ENCODE measurements around the gene RBFOX2. TPM values are rescaled to one million over a fixed set of nuclear protein-coding genes. Genes with fewer than 3 reads are reported as not detected.
"Not testable (repeated sequence)": the region's sequence is repeated elsewhere in the genome, so short reads cannot be mapped to it uniquely, and the experiment has no call there.

The RBFOX2 gene
- polyA plus RNA-seq, 1 of the 3 experiments (the other 2 are of a cell fraction): 115 TPM

DNA sequence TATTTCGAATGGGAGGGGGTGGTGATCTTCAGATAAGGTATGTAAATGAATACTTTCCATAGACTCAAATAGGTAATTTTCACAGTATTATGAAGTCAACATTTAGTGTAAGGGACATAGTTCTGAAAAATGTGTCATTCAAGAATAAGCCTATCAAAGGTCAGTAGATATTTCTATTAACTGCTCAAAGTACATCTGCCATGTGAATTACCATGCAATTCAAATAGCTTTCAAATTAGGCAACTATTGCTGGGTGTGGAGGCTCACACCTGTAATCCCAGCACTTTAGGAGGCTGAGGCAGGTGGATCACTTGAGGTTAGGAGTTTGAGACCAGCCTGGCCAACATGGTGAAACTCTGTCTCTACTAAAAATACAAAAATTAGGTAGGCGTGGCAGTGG is 236.8 kb downstream of the RBFOX2 start:
- H3K4me1 ChIP-seq (ENCODE audit: control insufficient read depth in 1 of 2, insufficient read depth in 2 of 2, low read depth in 1 of 2, low read length in 1 of 2); POLR2A ChIA-PET; H3K27ac ChIP-seq (ENCODE audit: low read depth in 2 of 2, low read length in 1 of 2); H3K9me3 ChIP-seq; H3K27me3 ChIP-seq (ENCODE audit: insufficient read depth); DNase-seq; H3F3A ChIP-seq (replicated peaks; ENCODE audit: insufficient read depth); H3K4me3 ChIP-seq (ENCODE audit: low read depth in 2 of 2, low read length in 1 of 2); H3K9ac ChIP-seq; H2AFZ ChIP-seq (ENCODE audit: low read depth); H3K4me2 ChIP-seq; H3K9me2 ChIP-seq: not testable (repeated sequence)
- H3K79me2 ChIP-seq (ENCODE audit: insufficient read depth): peaks cover 98% of the 10 kb centered on the region
- H3K36me3 ChIP-seq (replicated peaks in 1 of 2; ENCODE audit: control insufficient read depth in 1 of 2, insufficient read depth in 2 of 2, low read length in 1 of 2): peaks cover 13 to 29% of the 10 kb centered on the region in 2 experiments
- 100% methylated on average over 2 of the region's 2 CpGs for WGBS (ENCODE audit: low lambda C conversion rate)
- CTCF ChIA-PET: interaction anchor here (1.6 kb wide), 1 partner anchor 51 kb away, joined by 4 read pairs; no protein-coding TSS in a partner anchor
- H4K20me1 ChIP-seq (ENCODE audit: insufficient read depth): peaks cover 75% of the 10 kb centered on the region

DNA sequence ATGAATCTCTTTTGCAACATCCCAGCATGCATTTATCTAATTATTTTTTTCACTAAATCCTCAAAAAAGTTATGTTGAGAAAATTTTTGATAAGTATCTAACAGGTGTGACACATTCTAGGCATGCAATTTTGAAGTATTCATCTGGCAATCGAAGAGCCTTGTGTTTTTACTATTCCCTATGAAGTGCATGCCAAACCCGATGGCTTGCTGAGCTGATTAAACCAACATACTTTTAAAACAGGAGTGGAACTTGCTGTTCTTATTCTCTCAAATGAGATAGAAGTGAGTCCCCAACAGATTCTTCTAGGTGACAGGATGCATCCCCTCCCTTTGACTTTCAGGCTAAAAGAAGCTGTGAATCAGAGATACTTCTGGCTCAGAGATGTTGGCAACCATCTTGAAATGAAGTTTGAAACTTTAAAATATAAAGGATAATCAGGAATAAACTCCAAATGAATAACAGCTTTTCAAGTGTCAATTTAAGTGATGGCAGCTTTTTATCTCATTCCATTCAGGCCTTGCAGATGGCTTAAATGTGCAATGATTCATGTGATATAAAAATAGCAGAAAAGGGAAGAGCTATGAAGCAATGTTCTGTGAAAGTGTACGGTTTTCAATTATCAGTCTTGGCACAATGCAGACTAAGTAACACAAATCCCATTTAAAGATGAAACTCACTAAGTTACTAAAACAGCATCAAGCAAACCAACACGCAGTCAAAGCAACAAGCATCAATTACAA is 243.3 kb downstream of the RBFOX2 start:
- ChIA-PET CTCF (interaction anchor here (0.6 to 1.1 kb wide), 2 partner anchors 30 to 136 kb away, joined by 3 read pairs; no protein-coding TSS in a partner anchor), POLR2A (no interaction called here)
- H3K27ac ChIP-seq (ENCODE audit: low read depth in 2 of 2, low read length in 1 of 2): peak overlapping the region; percentile 48 to 57
- peaks cover 20% of the 10 kb centered on the region for H3F3A ChIP-seq (replicated peaks; ENCODE audit: insufficient read depth)
- no peaks in the 10 kb centered on the region for H3K27me3 ChIP-seq (ENCODE audit: insufficient read depth)
- no peak overlapping the region for H3K9ac ChIP-seq
- H4K20me1 ChIP-seq (ENCODE audit: insufficient read depth): peaks cover 88% of the 10 kb centered on the region
- peaks cover 26 to 29% of the 10 kb centered on the region in 2 experiments for H3K36me3 ChIP-seq (replicated peaks in 1 of 2; ENCODE audit: control insufficient read depth in 1 of 2, insufficient read depth in 2 of 2, low read length in 1 of 2)
- 64% methylated on average over 4 of the region's 4 CpGs for WGBS (ENCODE audit: low lambda C conversion rate)
- H3K4me3 ChIP-seq (ENCODE audit: low read depth in 2 of 2, low read length in 1 of 2): no peak overlapping the region
- no peak overlapping the region; the same call in 1 of the 2 replicates for H3K4me2 ChIP-seq
- no peak for DNase-seq
- H3K4me1 ChIP-seq (ENCODE audit: control insufficient read depth in 1 of 2, insufficient read depth in 2 of 2, low read depth in 1 of 2, low read length in 1 of 2): peaks cover 23 to 24% of the 10 kb centered on the region in 2 experiments; a peak in 3 of 4 replicates
- H3K9me2 ChIP-seq: no peaks in the 10 kb centered on the region
- no peaks in the 10 kb centered on the region for H3K9me3 ChIP-seq
- no peak overlapping the region for H2AFZ ChIP-seq (ENCODE audit: low read depth)
- H3K79me2 ChIP-seq (ENCODE audit: insufficient read depth): peaks cover 85% of the 10 kb centered on the region
- no peak for TF ChIP-seq CHD2 (IDR thresholded peaks at IDR 0.05; ENCODE audit: low read length, partially characterized antibody)
- peak; percentile 11; the same call in 1 of the 2 replicates for TF ChIP-seq FOSL2 (IDR thresholded peaks at IDR 0.05; ENCODE audit: borderline replicate concordance, low read depth)
- TF ChIP-seq ELF1 (IDR thresholded peaks at IDR 0.05): no peak
- TF ChIP-seq RCOR1 (IDR thresholded peaks at IDR 0.05; ENCODE audit: low read length): no peak
- TF ChIP-seq, protein P1, sequence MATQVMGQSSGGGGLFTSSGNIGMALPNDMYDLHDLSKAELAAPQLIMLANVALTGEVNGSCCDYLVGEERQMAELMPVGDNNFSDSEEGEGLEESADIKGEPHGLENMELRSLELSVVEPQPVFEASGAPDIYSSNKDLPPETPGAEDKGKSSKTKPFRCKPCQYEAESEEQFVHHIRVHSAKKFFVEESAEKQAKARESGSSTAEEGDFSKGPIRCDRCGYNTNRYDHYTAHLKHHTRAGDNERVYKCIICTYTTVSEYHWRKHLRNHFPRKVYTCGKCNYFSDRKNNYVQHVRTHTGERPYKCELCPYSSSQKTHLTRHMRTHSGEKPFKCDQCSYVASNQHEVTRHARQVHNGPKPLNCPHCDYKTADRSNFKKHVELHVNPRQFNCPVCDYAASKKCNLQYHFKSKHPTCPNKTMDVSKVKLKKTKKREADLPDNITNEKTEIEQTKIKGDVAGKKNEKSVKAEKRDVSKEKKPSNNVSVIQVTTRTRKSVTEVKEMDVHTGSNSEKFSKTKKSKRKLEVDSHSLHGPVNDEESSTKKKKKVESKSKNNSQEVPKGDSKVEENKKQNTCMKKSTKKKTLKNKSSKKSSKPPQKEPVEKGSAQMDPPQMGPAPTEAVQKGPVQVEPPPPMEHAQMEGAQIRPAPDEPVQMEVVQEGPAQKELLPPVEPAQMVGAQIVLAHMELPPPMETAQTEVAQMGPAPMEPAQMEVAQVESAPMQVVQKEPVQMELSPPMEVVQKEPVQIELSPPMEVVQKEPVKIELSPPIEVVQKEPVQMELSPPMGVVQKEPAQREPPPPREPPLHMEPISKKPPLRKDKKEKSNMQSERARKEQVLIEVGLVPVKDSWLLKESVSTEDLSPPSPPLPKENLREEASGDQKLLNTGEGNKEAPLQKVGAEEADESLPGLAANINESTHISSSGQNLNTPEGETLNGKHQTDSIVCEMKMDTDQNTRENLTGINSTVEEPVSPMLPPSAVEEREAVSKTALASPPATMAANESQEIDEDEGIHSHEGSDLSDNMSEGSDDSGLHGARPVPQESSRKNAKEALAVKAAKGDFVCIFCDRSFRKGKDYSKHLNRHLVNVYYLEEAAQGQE (IDR thresholded peaks at IDR 0.05; ENCODE audit: low read depth, low read length): no peak
- TF ChIP-seq FOXM1 (IDR thresholded peaks at IDR 0.05; ENCODE audit: low read depth): no peak
- TF ChIP-seq TEAD4 (IDR thresholded peaks at IDR 0.05; ENCODE audit: borderline replicate concordance, insufficient read depth): no peak
- TF ChIP-seq TAF1 (IDR thresholded peaks at IDR 0.05; ENCODE audit: borderline replicate concordance, low read depth, low read length): no peak
- no peak for TF ChIP-seq RAD21 (IDR thresholded peaks at IDR 0.05; ENCODE audit: low read length)
- no peak for TF ChIP-seq RXRA (IDR thresholded peaks at IDR 0.05; ENCODE audit: borderline replicate concordance, low read depth)
- TF ChIP-seq, protein P2, sequence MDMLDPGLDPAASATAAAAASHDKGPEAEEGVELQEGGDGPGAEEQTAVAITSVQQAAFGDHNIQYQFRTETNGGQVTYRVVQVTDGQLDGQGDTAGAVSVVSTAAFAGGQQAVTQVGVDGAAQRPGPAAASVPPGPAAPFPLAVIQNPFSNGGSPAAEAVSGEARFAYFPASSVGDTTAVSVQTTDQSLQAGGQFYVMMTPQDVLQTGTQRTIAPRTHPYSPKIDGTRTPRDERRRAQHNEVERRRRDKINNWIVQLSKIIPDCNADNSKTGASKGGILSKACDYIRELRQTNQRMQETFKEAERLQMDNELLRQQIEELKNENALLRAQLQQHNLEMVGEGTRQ (IDR thresholded peaks at IDR 0.05; ENCODE audit: borderline replicate concordance, low read depth, low read length): no peak
- TF ChIP-seq TCF12 (IDR thresholded peaks at IDR 0.05): peak; percentile 75
- peak in 1 of 2 experiments; percentile 24; a peak in 1 of 4 replicates for TF ChIP-seq EP300 (IDR thresholded peaks at IDR 0.05; ENCODE audit: borderline replicate concordance in 1 of 2, low read depth in 1 of 2, low read length in 1 of 2)
- TF ChIP-seq NRF1 (IDR thresholded peaks at IDR 0.05; ENCODE audit: low read depth, low read length): no peak
- no peak for TF ChIP-seq GATA2 (CRISPR knock-in tag; IDR thresholded peaks at IDR 0.05)
- TF ChIP-seq, protein P3, sequence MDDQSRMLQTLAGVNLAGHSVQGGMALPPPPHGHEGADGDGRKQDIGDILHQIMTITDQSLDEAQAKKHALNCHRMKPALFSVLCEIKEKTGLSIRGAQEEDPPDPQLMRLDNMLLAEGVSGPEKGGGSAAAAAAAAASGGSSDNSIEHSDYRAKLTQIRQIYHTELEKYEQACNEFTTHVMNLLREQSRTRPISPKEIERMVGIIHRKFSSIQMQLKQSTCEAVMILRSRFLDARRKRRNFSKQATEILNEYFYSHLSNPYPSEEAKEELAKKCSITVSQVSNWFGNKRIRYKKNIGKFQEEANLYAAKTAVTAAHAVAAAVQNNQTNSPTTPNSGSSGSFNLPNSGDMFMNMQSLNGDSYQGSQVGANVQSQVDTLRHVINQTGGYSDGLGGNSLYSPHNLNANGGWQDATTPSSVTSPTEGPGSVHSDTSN (IDR thresholded peaks at IDR 0.05): peak; percentile 75
- TF ChIP-seq RFX5 (IDR thresholded peaks at IDR 0.05; ENCODE audit: low read length): no peak
- no peak for TF ChIP-seq EZH2phosphoT487 (IDR thresholded peaks at IDR 0.05; ENCODE audit: borderline replicate concordance, low read depth)
- no peak for TF ChIP-seq MXI1 (IDR thresholded peaks at IDR 0.05; ENCODE audit: low read depth, low read length)
- no peak for TF ChIP-seq NFIC (IDR thresholded peaks at IDR 0.05; ENCODE audit: borderline replicate concordance)
- no peak for TF ChIP-seq GABPA (IDR thresholded peaks at IDR 0.05; ENCODE audit: low read depth)
- no peak for TF ChIP-seq FOXJ3 (CRISPR knock-in tag; IDR thresholded peaks at IDR 0.05)
- no peak for TF ChIP-seq SIN3A (IDR thresholded peaks at IDR 0.05; ENCODE audit: borderline replicate concordance, low read depth, low read length)
